Cardiac fibroblast (primary cell): ENCODE results near the gene TRIM6.

Source experiments
- DNase-seq, 2 donors: peaks; one replicate each; pipeline versions ENCODE4 v3.0.0 to v3.0.0-alpha.2; 2010; ENCODE audit warnings: low read depth in 2 of 2
- H3K4me3 ChIP-seq, 2 donors: replicated peaks in 1 of 2; 1 replicate in 1 of 2; 2 replicates in 1 of 2; pipeline ENCODE4 v1.5.1; 2011; ENCODE audit warnings: low read depth in 2 of 2, low read length in 2 of 2, mild to moderate bottlenecking in 2 of 2, moderate library complexity in 1 of 2
- CTCF ChIP-seq: IDR thresholded peaks from one replicate; pipeline ENCODE4 v1.5.1; 2011; ENCODE audit warnings: low read depth, mild to moderate bottlenecking, low read length, inconsistent platforms

The TRIM6 gene

GRCh38 chr11:5620651-5621521 is 24.4 kb downstream of the TRIM6 start:
- no peak for TF ChIP-seq CTCF
- peak; percentile 87 to 91 for DNase-seq
- H3K4me3 ChIP-seq: no peak overlapping the region

GRCh38 chr11:5621580-5621979 is 25.1 kb downstream of the TRIM6 start:
- no peak for DNase-seq
- no peak for TF ChIP-seq CTCF

GRCh38 chr11:5622802-5623201 is 26.4 kb downstream of the TRIM6 start:
- TF ChIP-seq CTCF: no peak

More at GRCh38 chr11:5621580-5621979, 25.1 kb downstream of the TRIM6 start:
- no peak overlapping the region for H3K4me3 ChIP-seq

GRCh38 chr11:5624489-5625279 is 28.2 kb downstream of the TRIM6 start, which contains the start of gene TRIM34:
Gene TRIM34, plus strand, starts transcription at chr11:5625001. Its CDS starts 7,331 bp downstream, at chr11:5632332.
- no peak for TF ChIP-seq CTCF
- DNase-seq: peak; percentile 74 to 76
- H3K4me3 ChIP-seq: peak within 1 kb of the TSS; percentile 50 to 60

More at GRCh38 chr11:5622802-5623201, 26.4 kb downstream of the TRIM6 start:
- no peak for DNase-seq
- no peak overlapping the region for H3K4me3 ChIP-seq

- DNase-seq: peak in 1 of 2 donors; percentile 5
- no peak for TF ChIP-seq CTCF
Observed at GRCh38 chr11:5625281-5625680, 28.8 kb downstream of the TRIM6 start.

GRCh38 chr11:5626196-5626595 is 29.8 kb downstream of the TRIM6 start:
- no peak overlapping the region for H3K4me3 ChIP-seq
- TF ChIP-seq CTCF: no peak
- DNase-seq: peak; percentile 10 to 53

More at GRCh38 chr11:5625281-5625680, 28.8 kb downstream of the TRIM6 start:
- H3K4me3 ChIP-seq: peak overlapping the region; percentile 50 to 60
